HepG2 (cell line): ENCODE results near the gene SIK2. TPM values are rescaled to one million over a fixed set of nuclear protein-coding genes. Genes with fewer than 3 reads are reported as not detected.
A peak's percentile ranks its signal among the peaks of the same experiment; 100 is the strongest.

Experiments
- CEBPG ChIP-seq: IDR thresholded peaks from 2 replicates; pipeline ENCODE4 v1.6.1; 2016
- CENPT ChIP-seq: sonication (generic); formaldehyde crosslinking; IDR thresholded peaks from 2 replicates; pipeline ENCODE4 v1.8.0; 2022; ENCODE audit warnings: low read depth, mild to moderate bottlenecking, moderate library complexity, missing genetic modification reagents
- GATAD2A ChIP-seq: IDR thresholded peaks from 2 replicates; pipeline ENCODE4 v1.6.1; 2016
- KAT8 ChIP-seq: IDR thresholded peaks from 2 replicates; pipeline ENCODE4 v1.6.1; 2016; ENCODE audit warnings: missing genetic modification reagents, missing compliant biosample characterization
- MED13 ChIP-seq: sonication (generic); formaldehyde crosslinking; IDR thresholded peaks from 2 replicates; pipeline ENCODE4 v1.5.0; 2020; ENCODE audit warnings: missing genetic modification reagents
- PAXIP1 ChIP-seq: sonication (generic); formaldehyde crosslinking; conservative IDR thresholded peaks from 2 replicates; pipeline ENCODE4 v1.4.0; 2020; ENCODE audit warnings: mild to moderate bottlenecking, missing genetic modification reagents, moderate library complexity
- POLR2G ChIP-seq: fragments of 200-400 bp; formaldehyde crosslinking; IDR thresholded peaks from 2 replicates; pipeline ENCODE4 v1.6.1; 2018; ENCODE audit warnings: mild to moderate bottlenecking, low read depth, low read length, moderate library complexity
- SPEN ChIP-seq: sonication (generic); formaldehyde crosslinking; IDR thresholded peaks from 2 replicates; pipeline ENCODE4 v1.5.1; 2020; ENCODE audit warnings: low read depth, mild to moderate bottlenecking, missing genetic modification reagents
- SRSF1 ChIP-seq: fragments of 200-400 bp; formaldehyde crosslinking; optimal IDR thresholded peaks from 2 replicates; pipeline ENCODE3; 2017; ENCODE audit warnings: mild to moderate bottlenecking, low read depth, low read length, moderate library complexity
- STAT5B ChIP-seq: sonication (generic); formaldehyde crosslinking; IDR thresholded peaks from 2 replicates; pipeline ENCODE4 v1.4.0; 2020; ENCODE audit warnings: missing genetic modification reagents
- TFE3 ChIP-seq: IDR thresholded peaks from 2 replicates; pipeline ENCODE4 v1.6.1; 2016
- THYN1 ChIP-seq: sonication (generic); formaldehyde crosslinking; IDR thresholded peaks from 2 replicates; pipeline ENCODE4 v1.8.1; 2023; ENCODE audit warnings: low read depth, mild to moderate bottlenecking, moderate library complexity, missing genetic modification reagents, borderline replicate concordance
- U2AF1 ChIP-seq: fragments of 200-400 bp; formaldehyde crosslinking; optimal IDR thresholded peaks from 2 replicates; pipeline ENCODE3; 2017; ENCODE audit warnings: mild to moderate bottlenecking, low read depth, low read length
- U2AF2 ChIP-seq: fragments of 200-400 bp; formaldehyde crosslinking; IDR thresholded peaks from 2 replicates; pipeline ENCODE4 v1.6.1; 2017; ENCODE audit warnings: low read depth, mild to moderate bottlenecking, low read length
- ZFY ChIP-seq: sonication (generic); formaldehyde crosslinking; IDR thresholded peaks from 2 replicates; pipeline ENCODE4 v1.4.0; 2020; ENCODE audit warnings: missing genetic modification reagents
- ZNF124 ChIP-seq: sonication (generic); formaldehyde crosslinking; IDR thresholded peaks from 2 replicates; pipeline ENCODE4 v1.4.0; 2020; ENCODE audit warnings: missing genetic modification reagents
- ZNF3 ChIP-seq: IDR thresholded peaks from 2 replicates; pipeline ENCODE4 v1.7.0; 2017; ENCODE audit warnings: inconsistent platforms
- ZNF343 ChIP-seq: sonication (generic); formaldehyde crosslinking; IDR thresholded peaks from 2 replicates; pipeline ENCODE4 v1.4.0; 2020; ENCODE audit warnings: mild to moderate bottlenecking, missing genetic modification reagents
- ZNF432 ChIP-seq: sonication (generic); formaldehyde crosslinking; IDR thresholded peaks from 2 replicates; pipeline ENCODE4 v1.5.0; 2020; ENCODE audit warnings: missing genetic modification reagents, mild to moderate bottlenecking, borderline replicate concordance
- ZNF570 ChIP-seq: sonication (generic); formaldehyde crosslinking; IDR thresholded peaks from 2 replicates; pipeline ENCODE4 v1.4.0; 2020; ENCODE audit warnings: mild to moderate bottlenecking, missing genetic modification reagents, borderline replicate concordance
- polyA plus RNA-seq, 8 experiments: library from polyadenylated mRNA; depleted of rRNA in 3 of 8; stranded (reverse) in 7 of 8; unstranded in 1 of 8; fragments of >200 nt; fragmentation: Illumina TruSeq in 4 of 8; extraction: Trizol in 4 of 8; gene quantifications; 2 replicates each; pipeline versions ENCODE4 v1.2.1 to v1.2.3, GENCODE V29; 2011 to 2016; ENCODE audit warnings: low read depth in 4 of 8, missing spikeins in 1 of 8, mixed read lengths in 1 of 8; ENCODE audit not compliant: insufficient read depth in 1 of 8
- total RNA-seq, 5 experiments: library from RNA; depleted of rRNA; stranded (reverse); fragments of >200 nt; fragmentation: Illumina TruSeq; extraction: Trizol; gene quantifications; 2 replicates each; pipeline ENCODE4 v1.2.3, GENCODE V29; 2016; ENCODE audit warnings: low read depth in 1 of 5
- TF ChIP-seq, protein P1 (sequence below): sonication (generic); formaldehyde crosslinking; IDR thresholded peaks from 2 replicates; pipeline ENCODE4 v1.9.0; 2021; ENCODE audit warnings: missing genetic modification reagents, borderline replicate concordance
- TF ChIP-seq, protein P2 (sequence below): IDR thresholded peaks from 2 replicates; pipeline ENCODE4 v1.6.1; 2016; ENCODE audit warnings: mild to moderate bottlenecking

Gene SIK2
- total and polyA plus RNA-seq, 2 of the 13 experiments (the other 11 are each of a cell fraction or from before 2014, with no cell fraction given) = 8.1 to 15.4 TPM

- no peak for TF ChIP-seq TFE3 (CRISPR knock-in tag)
- peak; percentile 19; the same call in 1 of the 2 replicates for TF ChIP-seq KAT8 (CRISPR knock-in tag)
- TF ChIP-seq U2AF1 = no peak
- TF ChIP-seq POLR2G = no peak
- TF ChIP-seq ZFY (CRISPR knock-in tag) = no peak
- no peak for TF ChIP-seq CENPT (CRISPR knock-in tag)
- TF ChIP-seq U2AF2 = no peak
- 0 out of 2 replicates have a peak, but pooled peaks have one; percentile 60 for TF ChIP-seq CEBPG (CRISPR knock-in tag)
- peak; percentile 41 for TF ChIP-seq PAXIP1 (CRISPR knock-in tag)
- no peak for TF ChIP-seq SPEN (CRISPR knock-in tag)
- TF ChIP-seq ZNF343 (CRISPR knock-in tag) = no peak
- TF ChIP-seq THYN1 (CRISPR knock-in tag) = no peak
- no peak for TF ChIP-seq SRSF1
- TF ChIP-seq ZNF570 = no peak
- TF ChIP-seq ZNF432 (CRISPR knock-in tag) = no peak
- no peak for TF ChIP-seq MED13 (CRISPR knock-in tag)
- no peak for TF ChIP-seq ZNF3 (CRISPR knock-in tag)
- TF ChIP-seq, protein P1, sequence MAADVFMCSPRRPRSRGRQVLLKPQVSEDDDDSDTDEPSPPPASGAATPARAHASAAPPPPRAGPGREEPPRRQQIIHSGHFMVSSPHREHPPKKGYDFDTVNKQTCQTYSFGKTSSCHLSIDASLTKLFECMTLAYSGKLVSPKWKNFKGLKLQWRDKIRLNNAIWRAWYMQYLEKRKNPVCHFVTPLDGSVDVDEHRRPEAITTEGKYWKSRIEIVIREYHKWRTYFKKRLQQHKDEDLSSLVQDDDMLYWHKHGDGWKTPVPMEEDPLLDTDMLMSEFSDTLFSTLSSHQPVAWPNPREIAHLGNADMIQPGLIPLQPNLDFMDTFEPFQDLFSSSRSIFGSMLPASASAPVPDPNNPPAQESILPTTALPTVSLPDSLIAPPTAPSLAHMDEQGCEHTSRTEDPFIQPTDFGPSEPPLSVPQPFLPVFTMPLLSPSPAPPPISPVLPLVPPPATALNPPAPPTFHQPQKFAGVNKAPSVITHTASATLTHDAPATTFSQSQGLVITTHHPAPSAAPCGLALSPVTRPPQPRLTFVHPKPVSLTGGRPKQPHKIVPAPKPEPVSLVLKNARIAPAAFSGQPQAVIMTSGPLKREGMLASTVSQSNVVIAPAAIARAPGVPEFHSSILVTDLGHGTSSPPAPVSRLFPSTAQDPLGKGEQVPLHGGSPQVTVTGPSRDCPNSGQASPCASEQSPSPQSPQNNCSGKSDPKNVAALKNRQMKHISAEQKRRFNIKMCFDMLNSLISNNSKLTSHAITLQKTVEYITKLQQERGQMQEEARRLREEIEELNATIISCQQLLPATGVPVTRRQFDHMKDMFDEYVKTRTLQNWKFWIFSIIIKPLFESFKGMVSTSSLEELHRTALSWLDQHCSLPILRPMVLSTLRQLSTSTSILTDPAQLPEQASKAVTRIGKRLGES (CRISPR knock-in tag) = no peak
- no peak for TF ChIP-seq STAT5B (CRISPR knock-in tag)
- TF ChIP-seq GATAD2A (CRISPR knock-in tag) = peak; percentile 29; the same call in 1 of the 2 replicates
- no peak for TF ChIP-seq ZNF124
- TF ChIP-seq, protein P2, sequence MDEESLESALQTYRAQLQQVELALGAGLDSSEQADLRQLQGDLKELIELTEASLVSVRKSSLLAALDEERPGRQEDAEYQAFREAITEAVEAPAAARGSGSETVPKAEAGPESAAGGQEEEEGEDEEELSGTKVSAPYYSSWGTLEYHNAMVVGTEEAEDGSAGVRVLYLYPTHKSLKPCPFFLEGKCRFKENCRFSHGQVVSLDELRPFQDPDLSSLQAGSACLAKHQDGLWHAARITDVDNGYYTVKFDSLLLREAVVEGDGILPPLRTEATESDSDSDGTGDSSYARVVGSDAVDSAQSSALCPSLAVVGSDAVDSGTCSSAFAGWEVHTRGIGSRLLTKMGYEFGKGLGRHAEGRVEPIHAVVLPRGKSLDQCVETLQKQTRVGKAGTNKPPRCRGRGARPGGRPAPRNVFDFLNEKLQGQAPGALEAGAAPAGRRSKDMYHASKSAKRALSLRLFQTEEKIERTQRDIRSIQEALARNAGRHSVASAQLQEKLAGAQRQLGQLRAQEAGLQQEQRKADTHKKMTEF (CRISPR knock-in tag) = 0 out of 2 replicates have a peak, but pooled peaks have one; percentile 34
These were observed 28.9 kb downstream of the SIK2 start (continued) for GRCh38 chr11:111631024-111631665.
